OCI-LY1 (cell line): Measurements from ENCODE around the gene ME1.

Source experiments
- EZH2 ChIP-seq: fragments of 200-600 bp; sonication (generic), shearing (Covaris generic); IDR thresholded peaks from 2 replicates; pipeline ENCODE4 v1.8.0; 2017; ENCODE audit warnings: borderline replicate concordance, mixed run types, mild to moderate bottlenecking, antibody characterized with exemption, low read length, moderate library complexity, mixed read lengths
- TF ChIP-seq, protein P1 (sequence below): fragments of 200-600 bp; sonication (generic), shearing (Covaris generic); IDR thresholded peaks from 2 replicates; pipeline ENCODE4 v1.5.1; 2017; ENCODE audit warnings: mild to moderate bottlenecking, antibody characterized with exemption, low read length, moderate library complexity, mixed read lengths

DNA sequence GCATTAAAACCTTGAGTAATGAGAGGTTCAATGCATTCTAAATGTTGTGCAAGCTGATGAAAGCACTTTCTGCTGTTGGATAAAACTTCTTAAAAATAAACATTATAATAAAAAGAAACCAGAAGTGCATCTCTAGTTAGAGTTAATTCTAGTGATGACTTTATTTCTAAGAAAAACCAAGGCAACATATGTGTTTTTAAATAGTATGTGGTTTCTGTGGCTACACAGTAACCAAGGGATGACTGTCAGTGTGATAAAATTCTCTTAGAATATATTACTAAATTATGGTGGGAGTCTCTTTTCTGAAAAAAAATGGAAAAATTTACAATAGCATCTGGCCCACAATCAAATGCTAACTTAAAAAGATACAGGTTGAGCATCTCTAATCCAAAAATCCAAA lies 117.0 kb downstream of the ME1 start:
- TF ChIP-seq, protein P1, sequence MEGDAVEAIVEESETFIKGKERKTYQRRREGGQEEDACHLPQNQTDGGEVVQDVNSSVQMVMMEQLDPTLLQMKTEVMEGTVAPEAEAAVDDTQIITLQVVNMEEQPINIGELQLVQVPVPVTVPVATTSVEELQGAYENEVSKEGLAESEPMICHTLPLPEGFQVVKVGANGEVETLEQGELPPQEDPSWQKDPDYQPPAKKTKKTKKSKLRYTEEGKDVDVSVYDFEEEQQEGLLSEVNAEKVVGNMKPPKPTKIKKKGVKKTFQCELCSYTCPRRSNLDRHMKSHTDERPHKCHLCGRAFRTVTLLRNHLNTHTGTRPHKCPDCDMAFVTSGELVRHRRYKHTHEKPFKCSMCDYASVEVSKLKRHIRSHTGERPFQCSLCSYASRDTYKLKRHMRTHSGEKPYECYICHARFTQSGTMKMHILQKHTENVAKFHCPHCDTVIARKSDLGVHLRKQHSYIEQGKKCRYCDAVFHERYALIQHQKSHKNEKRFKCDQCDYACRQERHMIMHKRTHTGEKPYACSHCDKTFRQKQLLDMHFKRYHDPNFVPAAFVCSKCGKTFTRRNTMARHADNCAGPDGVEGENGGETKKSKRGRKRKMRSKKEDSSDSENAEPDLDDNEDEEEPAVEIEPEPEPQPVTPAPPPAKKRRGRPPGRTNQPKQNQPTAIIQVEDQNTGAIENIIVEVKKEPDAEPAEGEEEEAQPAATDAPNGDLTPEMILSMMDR, result no peak
- no peak for TF ChIP-seq EZH2
